ENCODE results near the gene PSMD5. TPM values are rescaled to one million over a fixed set of nuclear protein-coding genes. Genes with fewer than 3 reads are reported as not detected.

Gene PSMD5
- total and polyA plus RNA-seq, 2 of the 4 experiments (the other 2 are of a cell fraction), result 25.6 to 26.1 TPM

GRCh38 chr9:120845255-120845654 lies 2.5 kb upstream of the PSMD5 start:
- Histone ChIP-seq H4K5ac (ENCODE audit: low read depth, low read length) (no peak overlapping the region), H4K8ac (ENCODE audit: low read depth in 2 of 2, low read length in 2 of 2) (no peak overlapping the region), H3K9me3 (ENCODE audit: control insufficient read depth, insufficient read depth, low read length) (no peaks in the 10 kb centered on the region), H3K36me3 (ENCODE audit: control insufficient read depth, insufficient read depth, low read length) (peaks cover 1% of the 10 kb centered on the region), H2AK9ac (replicated peaks; ENCODE audit: low read depth, low read length, poor library complexity) (no peak overlapping the region), H4K20me1 (ENCODE audit: insufficient read depth, low read length) (no peaks in the 10 kb centered on the region), H2AFZ (replicated peaks; ENCODE audit: low read length, poor library complexity) (no peak overlapping the region), H3K9ac (ENCODE audit: low read depth, low read length) (no peak overlapping the region), H3K4me2 (ENCODE audit: low read depth, low read length) (no peak overlapping the region), H3K9me1 (ENCODE audit: insufficient read depth, low read length) (peaks cover 9% of the 10 kb centered on the region; the same call in 1 of the 2 replicates), H2BK5ac (ENCODE audit: low read depth, low read length, poor library complexity, severe bottlenecking) (no peak overlapping the region), H3K4me1 (ENCODE audit: control insufficient read depth, insufficient read depth, low read length) (peaks cover 4% of the 10 kb centered on the region), H4K91ac (ENCODE audit: insufficient read depth, low read depth, low read length) (no peak overlapping the region), H2AK5ac (ENCODE audit: low read depth, low read length) (no peak overlapping the region), H2BK120ac (ENCODE audit: low read depth, low read length) (no peak overlapping the region), H3K56ac (ENCODE audit: extremely low read depth, insufficient read depth, low read length) (no peak overlapping the region), H3K27me3 (ENCODE audit: control insufficient read depth, insufficient read depth, low read length) (no peaks in the 10 kb centered on the region), H3K4ac (ENCODE audit: low read depth, low read length) (no peak overlapping the region), H3K14ac (replicated peaks; ENCODE audit: low read depth, low read length) (no peak overlapping the region), H2BK15ac (ENCODE audit: low read depth, low read length) (no peak overlapping the region), H3K18ac (ENCODE audit: low read depth, low read length) (no peak overlapping the region), H2BK20ac (ENCODE audit: low read depth, low read length) (no peak overlapping the region), H3K27ac (ENCODE audit: insufficient read depth, low read length) (no peak overlapping the region), H3K4me3 (ENCODE audit: insufficient read depth, low read depth, low read length) (no peak overlapping the region), H3K23ac (ENCODE audit: low read depth, low read length) (no peak overlapping the region), H3K79me1 (ENCODE audit: low read depth in 1 of 2, low read length in 2 of 2) (peaks cover 10 to 39% of the 10 kb centered on the region in 2 experiments; a peak in 3 of 4 replicates)
- in situ Hi-C loops (cut with MboI; ENCODE audit: low sequenced_read_pairs) (no loop called here), dilution Hi-C loops (cut with HindIII; ENCODE audit: low sequenced_read_pairs, unreplicated experiment) (no loop called here), intact Hi-C loops (cut with micrococcal nuclease) (loop anchor here (2.0 kb wide), 1 partner anchor 22 kb away; no protein-coding TSS in a partner anchor)
- POLR2A ChIA-PET (ENCODE audit: unreplicated experiment), result no interaction called here
- DNase-seq (peak; percentile 52), ATAC-seq (ENCODE audit: low read depth) (no peak)
- no peak for TF ChIP-seq MXI1 (IDR thresholded peaks at IDR 0.05; ENCODE audit: borderline replicate concordance, low read depth, low read length)
- TF ChIP-seq BHLHE40 (IDR thresholded peaks at IDR 0.05; ENCODE audit: low read depth, low read length), result no peak
- TF ChIP-seq SMC3 (IDR thresholded peaks at IDR 0.05; ENCODE audit: low read depth, low read length), result no peak
- no peak for TF ChIP-seq NFE2L2 (IDR thresholded peaks at IDR 0.05; ENCODE audit: low read depth, low read length)
- TF ChIP-seq RAD21 (IDR thresholded peaks at IDR 0.05; ENCODE audit: low read length), result no peak
- no peak for TF ChIP-seq CEBPB (IDR thresholded peaks at IDR 0.05; ENCODE audit: low read depth, low read length)
- no peak for TF ChIP-seq USF2 (IDR thresholded peaks at IDR 0.05; ENCODE audit: low read depth, low read length)
- no peak for TF ChIP-seq RFX5 (IDR thresholded peaks at IDR 0.05; ENCODE audit: low read depth, low read length)
- TF ChIP-seq, protein P1, sequence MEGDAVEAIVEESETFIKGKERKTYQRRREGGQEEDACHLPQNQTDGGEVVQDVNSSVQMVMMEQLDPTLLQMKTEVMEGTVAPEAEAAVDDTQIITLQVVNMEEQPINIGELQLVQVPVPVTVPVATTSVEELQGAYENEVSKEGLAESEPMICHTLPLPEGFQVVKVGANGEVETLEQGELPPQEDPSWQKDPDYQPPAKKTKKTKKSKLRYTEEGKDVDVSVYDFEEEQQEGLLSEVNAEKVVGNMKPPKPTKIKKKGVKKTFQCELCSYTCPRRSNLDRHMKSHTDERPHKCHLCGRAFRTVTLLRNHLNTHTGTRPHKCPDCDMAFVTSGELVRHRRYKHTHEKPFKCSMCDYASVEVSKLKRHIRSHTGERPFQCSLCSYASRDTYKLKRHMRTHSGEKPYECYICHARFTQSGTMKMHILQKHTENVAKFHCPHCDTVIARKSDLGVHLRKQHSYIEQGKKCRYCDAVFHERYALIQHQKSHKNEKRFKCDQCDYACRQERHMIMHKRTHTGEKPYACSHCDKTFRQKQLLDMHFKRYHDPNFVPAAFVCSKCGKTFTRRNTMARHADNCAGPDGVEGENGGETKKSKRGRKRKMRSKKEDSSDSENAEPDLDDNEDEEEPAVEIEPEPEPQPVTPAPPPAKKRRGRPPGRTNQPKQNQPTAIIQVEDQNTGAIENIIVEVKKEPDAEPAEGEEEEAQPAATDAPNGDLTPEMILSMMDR (conservative IDR thresholded peaks at IDR 0.05; ENCODE audit: low read depth, low read length), result no peak
- TF ChIP-seq RCOR1 (IDR thresholded peaks at IDR 0.05; ENCODE audit: insufficient replicate concordance, low read length), result no peak
- no TSS peak for BruUV-seq (replicated peaks)
- CTCF ChIA-PET, result interaction anchor here (0.7 kb wide), 2 partner anchors 74 to 433 kb away, joined by 3 to 4 read pairs; no protein-coding TSS in a partner anchor

Data from IMR-90 (cell line).